Activated CD8-positive, alpha-beta memory T cell treated with anti-CD3 and anti-CD28 coated beads, Interleukin-2, amount 50 U/mL, for 24 hours (primary cell): ENCODE measurements around the gene NCKAP5.

Source experiments
- DNase-seq: peaks from one replicate; pipeline ENCODE4 v3.0.0-alpha.2; 2020; ENCODE audit errors: extremely low read depth

The NCKAP5 gene

DNA sequence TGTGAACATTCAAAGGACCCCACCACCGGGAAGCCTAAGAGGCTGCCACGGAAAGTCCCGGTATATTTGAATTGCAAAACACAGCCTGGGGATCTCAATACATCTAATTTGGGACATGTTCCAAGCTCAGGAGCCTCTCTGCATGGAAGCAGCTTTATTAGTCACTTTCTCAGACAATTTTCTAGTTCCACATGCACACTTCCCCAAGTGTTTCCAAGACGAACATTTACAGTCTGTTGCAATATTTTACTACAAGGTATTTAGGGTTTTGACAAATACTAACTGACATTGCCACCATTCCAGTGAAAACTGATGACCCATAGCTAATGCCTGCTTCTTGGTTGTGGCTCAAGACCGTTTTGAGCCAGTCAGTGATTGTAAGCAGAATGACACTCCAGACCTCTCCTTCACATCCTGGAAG, 145.3 kb downstream of the NCKAP5 start:
- no peak for DNase-seq

DNA sequence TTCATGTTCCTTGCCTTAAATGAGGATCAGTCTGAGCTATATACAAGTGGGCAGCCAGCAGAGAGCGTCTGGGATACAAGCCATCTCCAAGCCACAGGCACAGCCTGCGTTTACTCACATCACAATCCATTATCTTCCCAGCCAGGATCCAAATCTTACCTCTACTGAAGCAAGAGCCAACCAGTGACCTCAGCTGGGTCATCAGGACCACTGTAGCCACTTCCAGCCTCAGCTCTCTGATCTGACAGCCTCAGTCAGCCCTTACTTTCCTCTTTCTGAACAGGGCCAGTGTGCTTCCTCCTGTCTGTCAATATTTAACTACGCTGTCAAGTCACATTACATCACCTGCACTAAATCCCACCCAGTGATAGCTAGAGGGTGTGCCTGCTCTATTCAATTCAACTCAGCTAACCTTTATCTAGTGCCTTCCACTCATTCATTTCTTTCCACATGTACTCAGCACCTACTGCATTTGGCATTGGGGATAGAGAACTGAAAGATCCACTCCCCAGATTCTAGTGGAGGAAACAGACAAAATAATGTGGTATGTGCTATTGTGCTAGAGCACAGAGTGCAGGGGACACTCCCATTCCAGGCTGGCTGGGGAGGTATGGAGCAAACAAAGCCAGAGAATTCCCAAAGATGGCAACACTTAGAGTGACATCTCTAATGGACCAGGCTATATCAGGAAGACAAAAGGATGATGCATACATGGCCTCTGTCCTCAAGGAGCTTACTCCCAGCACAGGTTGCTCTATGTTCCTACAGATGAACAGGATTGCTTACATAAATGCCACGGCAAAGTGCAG, 146.5 kb downstream of the NCKAP5 start:
- no peak for DNase-seq

DNA sequence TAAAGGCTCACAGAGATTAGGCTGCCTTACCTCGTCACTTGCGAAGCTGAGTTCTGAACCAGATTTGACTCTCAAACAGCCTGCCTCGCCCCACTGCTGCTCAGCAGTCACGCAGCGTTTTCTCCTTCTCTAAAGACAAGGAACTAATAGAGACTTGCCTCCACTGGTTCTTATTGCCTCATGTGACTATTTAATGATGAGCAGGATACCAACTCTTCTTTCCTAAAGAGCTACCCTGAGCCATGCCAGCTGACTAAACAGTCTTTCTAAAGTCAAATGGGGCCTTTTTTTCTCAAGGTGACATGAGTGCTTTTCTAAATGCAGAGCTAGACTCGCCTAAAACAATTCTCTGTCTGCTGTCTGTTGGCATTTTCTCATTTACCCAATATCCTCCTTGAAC, 147.5 kb downstream of the NCKAP5 start:
- no peak for DNase-seq

DNA sequence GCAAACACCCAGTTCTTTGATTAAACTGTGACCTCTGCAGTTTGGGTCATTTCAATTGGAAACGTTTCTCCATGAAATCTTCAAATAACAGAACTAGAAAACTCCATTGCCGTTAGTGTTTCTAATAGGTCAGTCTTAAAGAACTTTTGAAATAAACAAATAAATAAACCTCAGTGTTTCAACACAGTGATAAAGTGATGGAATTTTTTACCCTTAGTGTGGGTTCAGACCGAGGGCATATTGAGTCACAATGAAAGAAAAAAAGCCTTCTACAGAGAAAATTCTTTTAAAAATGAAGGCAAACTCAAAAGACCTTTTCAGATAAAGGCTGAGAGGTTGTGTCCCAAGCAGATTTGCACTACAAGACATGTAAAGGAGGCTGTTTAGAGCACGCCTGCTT, 149.6 kb downstream of the NCKAP5 start:
- no peak for DNase-seq

DNA sequence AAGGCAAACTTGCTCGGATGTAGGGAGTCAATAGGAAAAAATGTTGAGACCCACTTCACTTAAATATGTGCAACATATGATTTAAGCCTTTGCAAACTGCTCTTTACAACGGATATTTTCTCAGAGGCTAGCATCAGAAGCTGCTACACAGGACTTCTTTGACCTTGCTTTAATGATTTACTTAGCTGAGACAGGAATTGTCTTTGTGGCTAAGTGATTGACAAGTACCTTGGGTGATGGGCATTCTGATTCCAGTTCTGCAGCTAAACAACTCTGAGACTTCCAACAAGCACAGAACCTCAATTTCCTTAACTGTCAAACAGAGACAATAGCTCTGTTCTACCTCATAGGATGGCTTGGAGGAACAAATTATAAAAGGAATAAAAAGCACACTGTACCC, 150.2 kb downstream of the NCKAP5 start:
- no peak for DNase-seq

DNA sequence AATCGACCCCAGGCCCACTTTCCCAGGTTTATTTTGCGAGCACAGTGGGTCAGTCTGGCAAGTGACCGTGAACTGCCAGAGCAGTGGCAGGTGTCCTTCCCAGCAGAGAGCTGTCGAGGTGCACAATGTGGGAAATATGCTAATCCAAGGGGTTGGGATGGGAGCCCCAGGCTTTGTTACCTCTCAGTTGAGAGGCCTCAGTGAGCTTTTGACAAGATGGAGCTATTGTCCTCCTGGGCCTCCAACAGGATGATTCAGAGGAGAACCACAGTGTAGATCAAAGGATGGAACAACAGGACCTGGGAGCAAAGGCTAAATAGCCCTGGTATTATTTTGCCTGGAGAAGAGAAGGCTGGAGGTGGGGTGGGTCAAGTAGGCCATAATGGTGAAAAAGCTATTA, 150.8 kb downstream of the NCKAP5 start:
- no peak for DNase-seq

DNA sequence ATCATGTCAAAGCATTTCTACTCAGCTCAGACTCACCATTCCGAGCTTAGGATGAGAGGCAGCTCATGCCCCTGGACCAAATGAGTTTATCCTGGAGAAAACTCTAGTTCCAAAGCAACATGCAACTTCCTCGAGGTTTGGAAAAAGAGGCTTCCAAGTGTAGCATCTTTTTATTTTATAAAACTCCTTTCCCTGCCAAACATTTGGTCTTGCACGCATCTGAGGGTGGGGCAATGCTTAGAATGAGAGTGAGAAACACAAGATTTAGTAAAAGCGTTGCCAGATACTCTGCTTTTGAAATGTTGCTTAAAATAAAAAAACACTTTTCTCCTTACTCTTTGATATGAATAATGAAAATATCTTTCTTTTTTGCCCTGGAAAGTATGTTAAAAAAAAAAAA, 151.5 kb downstream of the NCKAP5 start:
- DNase-seq: no peak

DNA sequence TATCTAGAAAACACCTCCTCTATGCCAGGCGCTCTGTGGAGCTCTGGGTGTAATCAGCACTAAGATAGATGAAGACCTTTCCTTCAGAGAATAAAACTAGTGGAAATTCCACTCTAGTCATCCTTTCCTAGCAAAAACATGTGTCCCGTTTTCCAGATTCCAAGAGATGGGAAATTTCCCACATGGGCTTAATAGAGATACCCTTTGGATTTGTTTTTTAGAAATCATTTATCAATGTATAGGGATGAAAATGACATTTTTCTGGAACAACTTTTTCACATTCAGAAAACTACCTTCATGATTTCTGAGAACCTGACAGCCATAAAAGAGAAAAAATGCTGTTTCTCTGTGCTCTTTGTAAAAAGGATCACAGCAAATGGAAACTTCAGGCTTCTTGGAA, 152.1 kb downstream of the NCKAP5 start:
- no peak for DNase-seq

DNA sequence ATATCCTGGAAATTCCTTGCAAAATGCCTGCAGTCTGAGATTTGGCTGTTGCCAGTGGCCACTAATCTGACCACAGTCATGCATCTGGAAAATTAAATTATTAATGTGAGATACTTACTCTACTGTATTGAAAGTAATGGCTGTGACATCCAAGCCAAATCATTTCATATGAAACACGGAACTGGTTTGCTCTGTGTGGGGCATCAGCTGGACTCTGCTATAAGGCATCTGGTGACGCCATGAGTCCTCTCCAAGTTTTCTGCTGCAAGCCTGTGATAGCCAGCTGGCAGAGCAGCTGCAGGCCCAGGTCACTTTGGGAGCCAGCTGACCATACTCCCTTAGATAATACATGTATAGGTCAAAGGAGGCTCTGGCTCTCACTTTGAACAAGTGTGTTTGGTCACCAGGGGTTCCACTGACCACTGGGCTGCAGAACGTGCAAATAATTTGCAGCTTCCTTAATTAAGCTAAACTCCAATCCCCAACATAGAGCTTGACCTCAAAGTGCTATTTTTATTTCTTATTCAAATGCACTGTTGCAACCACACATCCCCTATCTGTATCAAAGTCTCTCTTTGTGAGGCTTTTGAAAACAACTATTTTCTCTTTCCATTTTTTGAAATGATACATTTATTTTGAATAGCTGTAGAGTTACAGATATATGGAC, 152.9 kb downstream of the NCKAP5 start:
- no peak for DNase-seq

DNA sequence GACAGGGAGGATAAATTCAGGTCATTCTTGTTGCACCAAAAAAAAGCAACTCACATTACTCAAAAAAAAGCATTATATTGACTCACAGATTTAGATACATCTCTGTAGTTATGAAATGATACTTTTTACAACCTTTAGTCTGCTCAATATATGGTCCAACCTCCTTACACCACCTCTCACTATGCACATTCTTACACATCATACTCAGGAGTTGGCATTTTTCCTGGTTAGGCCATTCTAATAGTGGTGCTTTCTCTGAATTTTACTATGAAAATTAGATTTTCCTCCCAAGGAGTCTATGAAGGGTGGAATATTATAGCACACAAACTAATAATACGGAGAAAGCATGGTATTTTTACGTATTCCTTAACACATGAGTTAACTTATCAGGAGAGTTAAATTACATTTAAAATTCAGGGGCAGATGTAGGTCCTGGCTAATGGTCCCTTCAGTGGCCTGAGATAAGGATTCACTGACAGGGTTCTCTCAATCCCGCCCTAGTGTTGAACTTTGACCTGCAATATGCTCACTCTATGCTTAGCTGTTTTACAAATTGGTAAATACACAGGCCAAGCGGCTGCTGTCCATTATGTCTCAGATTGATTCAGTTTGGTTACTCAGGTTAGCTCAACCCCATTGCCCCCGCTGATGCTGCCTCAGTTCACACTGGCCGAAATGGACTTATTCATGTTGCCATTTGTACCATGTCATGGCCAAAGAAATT, 153.6 kb downstream of the NCKAP5 start:
- no peak for DNase-seq

DNA sequence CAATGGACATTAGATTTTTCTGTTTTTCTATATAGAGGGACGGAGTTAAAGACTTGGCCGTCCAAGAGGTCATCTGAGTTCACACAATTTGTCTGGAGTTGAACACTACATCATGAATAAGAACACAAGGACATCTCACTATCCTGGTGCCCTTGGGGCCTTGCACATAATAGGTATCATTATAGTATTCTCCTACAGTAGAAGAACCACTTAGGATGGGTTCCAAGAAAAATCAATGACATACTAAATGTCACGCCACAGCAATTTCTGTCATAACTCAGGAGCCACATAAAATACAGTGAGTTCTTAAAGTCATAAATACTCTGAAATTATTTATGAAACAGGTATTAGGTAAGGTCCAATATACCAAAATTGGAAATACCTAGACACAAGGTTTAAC, 154.4 kb downstream of the NCKAP5 start:
- DNase-seq: no peak

DNA sequence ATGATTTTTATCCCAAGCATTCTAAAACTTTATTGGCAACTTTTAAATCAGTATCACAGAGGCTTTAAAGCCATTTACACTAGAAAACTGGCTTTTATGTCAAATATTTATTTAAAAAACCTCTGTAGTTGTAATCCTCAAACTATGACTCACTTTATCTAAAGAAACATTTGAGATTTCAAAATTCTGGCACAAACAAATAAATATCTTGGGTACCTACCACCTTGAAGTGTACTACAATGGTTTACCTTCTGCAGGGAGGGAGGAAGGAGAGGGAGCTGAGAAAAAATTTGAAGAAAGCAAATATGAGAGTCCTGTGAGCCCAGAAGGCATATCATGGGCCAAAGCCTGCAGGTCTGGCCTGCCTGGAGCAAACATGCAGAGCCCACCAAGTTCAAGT, 155.6 kb downstream of the NCKAP5 start:
- DNase-seq: no peak

DNA sequence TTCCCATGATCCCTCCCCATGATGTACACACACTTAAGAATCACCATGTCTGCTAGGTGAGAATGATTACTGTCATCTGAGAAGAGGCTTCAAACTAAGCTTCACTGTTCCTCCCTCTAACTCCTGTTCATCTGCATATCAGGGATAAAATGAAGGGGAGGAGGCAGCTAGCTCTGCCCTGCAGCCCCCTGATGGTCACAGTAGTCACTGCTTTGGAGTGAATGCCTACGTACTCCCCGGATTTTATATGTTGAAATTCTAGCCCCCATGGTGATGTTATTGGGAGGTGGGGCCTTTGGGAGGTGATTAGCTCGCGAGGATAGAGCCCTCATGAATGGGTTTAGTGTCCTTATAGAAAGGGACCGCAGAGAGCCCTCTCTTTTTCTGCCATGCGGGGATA, 156.4 kb downstream of the NCKAP5 start:
- DNase-seq: no peak

DNA sequence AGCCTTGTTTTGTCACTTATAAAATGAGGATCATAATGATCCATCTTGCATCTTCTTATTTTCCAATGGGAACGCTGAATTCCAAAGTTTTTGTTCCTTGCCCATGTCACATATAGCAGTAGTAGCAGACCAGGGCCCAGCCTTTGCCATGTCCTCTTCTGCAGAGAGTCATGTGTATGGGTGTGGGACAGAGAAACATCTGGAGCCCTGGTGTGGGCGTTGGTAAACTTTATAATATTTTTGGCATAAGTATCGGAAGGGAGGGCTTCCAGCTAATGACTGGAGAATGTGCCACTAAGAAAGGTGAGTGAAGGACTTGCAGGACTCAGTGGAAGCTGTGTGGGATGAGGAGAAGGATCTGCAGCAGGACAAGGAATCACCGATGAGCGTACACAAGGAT, 157.2 kb downstream of the NCKAP5 start:
- DNase-seq: no peak

DNA sequence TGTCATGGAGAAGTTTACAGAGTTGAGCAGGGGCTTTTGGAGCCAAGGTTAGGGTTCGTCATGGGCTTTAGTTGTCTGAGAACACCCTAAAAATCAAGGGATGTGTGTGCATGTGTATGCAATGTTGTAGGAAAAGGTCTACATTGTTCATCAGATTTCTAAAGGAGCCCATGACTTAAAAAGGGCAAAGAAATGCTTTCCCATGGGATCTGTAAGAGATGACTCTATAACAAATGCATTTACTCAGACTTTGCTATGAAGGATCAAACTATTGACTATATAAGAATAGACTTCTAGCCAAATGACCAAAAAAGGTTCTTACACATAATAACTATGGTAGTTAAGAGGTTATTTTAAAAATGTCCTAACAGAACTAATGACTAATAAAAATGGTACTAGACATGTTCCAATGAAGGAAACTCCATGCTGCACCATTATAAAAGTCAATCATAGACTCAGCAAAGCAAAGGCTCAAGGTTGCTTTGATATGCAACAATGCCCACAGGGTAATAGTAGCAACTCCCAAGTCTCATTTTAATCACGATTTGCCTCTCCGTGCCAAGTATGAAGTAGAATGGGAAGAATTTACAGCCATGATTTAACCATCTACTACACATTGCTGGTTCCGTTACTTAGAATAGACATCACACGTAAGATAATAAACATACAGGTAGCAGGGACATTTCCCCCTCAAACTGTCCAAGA, 158.5 kb downstream of the NCKAP5 start:
- DNase-seq: no peak

DNA sequence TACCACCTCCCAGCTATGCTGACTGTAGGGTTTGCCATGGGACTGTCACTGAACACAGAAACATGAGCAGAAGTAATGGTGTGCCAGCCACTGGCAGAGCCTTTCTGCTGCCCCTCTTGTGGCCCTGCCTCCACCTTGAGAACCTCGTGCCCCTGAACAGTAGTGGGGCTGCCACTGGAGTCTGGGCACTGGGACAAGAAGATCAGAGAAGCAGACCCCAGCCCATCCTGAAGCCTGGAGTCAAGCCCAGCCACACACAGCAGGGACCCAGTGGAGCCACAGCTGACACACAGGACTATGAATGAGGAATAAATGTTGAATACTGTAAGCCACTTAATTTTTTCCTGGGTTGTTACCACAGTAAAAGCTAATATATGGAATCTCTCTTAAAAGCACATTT, 159.6 kb downstream of the NCKAP5 start:
- DNase-seq: no peak

DNA sequence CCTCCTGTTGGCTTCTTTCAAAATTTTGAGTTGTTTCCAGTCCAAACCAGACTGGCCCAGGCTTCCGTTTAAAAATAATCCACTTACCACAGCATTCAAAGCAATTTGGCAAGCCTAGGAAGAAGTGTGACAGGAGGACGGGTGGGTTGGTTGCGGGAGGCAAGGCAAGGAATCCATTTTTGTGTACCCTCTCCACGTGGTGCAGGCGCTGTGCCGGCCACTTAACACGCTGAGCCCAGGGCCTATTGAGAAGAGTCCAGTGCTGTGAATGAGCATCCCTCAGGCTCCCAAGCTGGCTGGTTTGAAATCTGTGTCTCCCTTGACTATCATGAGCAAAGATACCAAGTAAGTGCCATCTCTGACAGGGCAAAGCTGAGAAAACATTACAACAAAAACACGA, 160.9 kb downstream of the NCKAP5 start:
- DNase-seq: no peak

DNA sequence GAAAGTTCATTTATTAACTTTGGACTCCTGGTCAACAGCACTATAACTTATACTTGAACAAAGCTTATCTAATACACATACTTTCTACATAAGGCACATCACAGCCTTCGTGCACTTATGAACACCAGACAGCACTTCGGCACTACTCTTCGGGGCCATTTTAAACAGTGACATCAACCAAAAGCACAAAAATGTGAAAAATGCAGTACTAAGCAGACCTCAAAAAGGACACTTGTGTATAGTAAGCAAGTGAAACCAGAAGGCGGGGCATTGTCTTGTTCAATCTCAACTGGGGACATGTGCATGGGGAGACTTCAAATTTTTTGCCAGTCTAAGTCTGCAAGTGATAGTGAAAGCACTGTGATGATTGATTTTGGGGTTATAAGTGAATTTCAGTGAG, 163.0 kb downstream of the NCKAP5 start:
- no peak for DNase-seq

DNA sequence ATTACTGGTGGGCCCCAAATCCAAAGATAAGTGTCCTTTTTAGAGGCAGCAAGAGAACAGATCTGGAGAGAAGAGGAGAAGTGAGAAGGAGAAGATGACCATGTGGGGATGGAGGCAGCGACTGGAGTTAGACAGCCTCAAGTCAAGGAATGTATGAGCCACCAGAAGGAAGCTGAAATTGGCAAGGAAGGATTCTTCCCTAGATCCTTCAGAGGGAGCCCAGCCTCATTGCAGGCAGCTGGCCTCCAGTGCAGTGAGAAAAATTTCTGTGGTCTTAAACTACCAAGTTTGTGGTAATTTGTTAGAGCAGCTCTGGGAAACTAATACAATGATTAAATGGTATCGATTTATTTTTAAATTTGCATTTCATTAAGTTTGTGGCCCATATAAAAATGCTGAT, 167.9 kb downstream of the NCKAP5 start:
- DNase-seq: no peak

DNA sequence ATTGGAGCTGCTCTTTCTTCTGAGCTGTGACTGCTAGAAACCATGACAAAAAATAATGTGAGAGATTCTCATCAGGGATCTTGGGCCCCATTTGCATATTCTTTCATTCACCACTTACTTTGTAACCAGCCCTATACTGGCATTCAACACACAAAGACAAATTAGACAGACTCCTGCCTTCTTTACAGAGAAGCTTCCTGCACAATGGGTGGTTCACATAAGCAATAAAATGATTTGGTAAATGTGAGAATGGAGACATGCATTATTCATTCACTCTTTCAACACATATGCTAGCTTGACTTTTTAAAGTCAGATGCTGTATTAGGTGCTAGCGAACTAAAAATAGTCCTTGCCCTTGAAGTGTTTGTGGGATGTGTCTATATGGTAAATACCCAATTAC, 174.4 kb downstream of the NCKAP5 start:
- no peak for DNase-seq

DNA sequence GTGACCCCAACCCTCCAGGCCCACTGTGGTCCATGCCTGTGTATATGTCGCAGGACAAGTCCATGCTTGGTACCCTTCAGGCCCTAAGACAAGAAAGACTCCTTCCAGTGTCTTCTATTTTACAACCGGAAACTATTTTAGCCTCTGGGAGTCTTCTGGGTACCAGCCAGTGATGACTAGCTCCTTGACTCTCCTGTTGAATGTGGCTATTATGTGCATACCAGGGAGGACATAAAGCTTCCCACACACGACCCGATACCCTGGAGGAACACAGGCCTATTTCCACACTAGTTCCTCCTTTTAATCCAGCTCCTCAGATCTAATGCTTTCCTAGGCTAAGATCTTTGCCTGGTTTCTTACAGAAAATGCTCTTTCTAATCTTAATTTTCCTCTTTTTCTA, 178.1 kb downstream of the NCKAP5 start:
- no peak for DNase-seq

DNA sequence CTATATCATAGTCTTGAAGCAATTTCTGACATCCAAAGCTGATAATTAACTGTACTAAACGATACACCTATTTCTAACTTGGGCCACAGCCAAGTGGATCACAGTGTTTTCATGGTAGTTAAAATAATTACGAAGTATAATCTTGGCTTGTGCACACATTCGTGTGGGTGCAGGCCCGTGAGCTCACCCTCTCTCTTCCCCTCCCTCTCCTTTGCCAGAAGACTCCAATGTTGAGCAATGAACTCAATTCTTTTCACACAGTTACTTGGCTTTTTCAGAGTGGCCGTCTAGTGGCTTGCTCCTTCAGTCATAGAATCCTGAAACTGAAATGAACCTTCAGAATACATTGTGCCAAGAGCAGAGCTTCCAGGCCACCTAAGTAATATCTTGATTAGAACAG, 178.7 kb downstream of the NCKAP5 start:
- no peak for DNase-seq
